Esophagus (tissue), 2 donors: ENCODE data around the gene RGPD6. TPM values are rescaled to one million over a fixed set of nuclear protein-coding genes. Genes with fewer than 3 reads are reported as not detected.
"Not testable (repeated sequence)": the region's sequence is repeated elsewhere in the genome, so short reads cannot be mapped to it uniquely, and the experiment has no call there.

Experiments used
- H3K27ac ChIP-seq, 2 donors: one replicate each; pipeline ENCODE4 v1.5.1; 2013; ENCODE audit warnings: low read depth in 2 of 2, mild to moderate bottlenecking in 2 of 2, inconsistent platforms in 1 of 2, low read length in 1 of 2, moderate library complexity in 1 of 2
- H3K27me3 ChIP-seq, 2 donors: one replicate each; pipeline ENCODE4 v1.6.1; 2013; ENCODE audit warnings: low read length in 2 of 2, control low read depth in 1 of 2, mild to moderate bottlenecking in 1 of 2; ENCODE audit not compliant: insufficient read depth in 2 of 2, control insufficient read depth in 1 of 2
- H3K36me3 ChIP-seq, 2 donors: one replicate each; pipeline ENCODE4 v1.6.1; 2013; ENCODE audit warnings: low read length in 1 of 2; ENCODE audit not compliant: control insufficient read depth in 2 of 2, insufficient read depth in 2 of 2
- H3K4me1 ChIP-seq, 2 donors: one replicate each; pipeline ENCODE4 v1.6.1; 2013; ENCODE audit warnings: low read length in 1 of 2; ENCODE audit not compliant: control insufficient read depth in 2 of 2, insufficient read depth in 2 of 2
- H3K4me3 ChIP-seq, 2 donors: one replicate each; pipeline ENCODE4 v1.5.1; 2013; ENCODE audit warnings: low read length in 2 of 2, mild to moderate bottlenecking in 2 of 2, low read depth in 1 of 2, moderate library complexity in 1 of 2
- H3K9me3 ChIP-seq, 2 donors: one replicate each; pipeline ENCODE4 v1.6.1; 2013; ENCODE audit warnings: mild to moderate bottlenecking in 2 of 2, low read depth in 1 of 2, low read length in 1 of 2, moderate library complexity in 1 of 2; ENCODE audit not compliant: control insufficient read depth in 2 of 2, insufficient read depth in 1 of 2
- WGBS, 2 donors: extraction: QIAGEN DNeasy Blood & Tissue Kit; methylation state at CpG; one replicate each; pipeline ENCODE4 v1.1.7; 2013; 5-methylcytosine and 5-hydroxymethylcytosine counted together
- polyA plus RNA-seq, 2 donors: library from polyadenylated mRNA; stranded (reverse); fragments of 200-250 nt; gene quantifications; one replicate each; pipeline ENCODE4 v1.2.3, GENCODE V29; 2013
- donor health status: healthy with polysubstance abuse.
- donor health status: Bipolar disorder and iron deficiency.

RGPD6 gene
- polyA plus RNA-seq, 2 donors = 4.6 to 9.1 TPM

DNA sequence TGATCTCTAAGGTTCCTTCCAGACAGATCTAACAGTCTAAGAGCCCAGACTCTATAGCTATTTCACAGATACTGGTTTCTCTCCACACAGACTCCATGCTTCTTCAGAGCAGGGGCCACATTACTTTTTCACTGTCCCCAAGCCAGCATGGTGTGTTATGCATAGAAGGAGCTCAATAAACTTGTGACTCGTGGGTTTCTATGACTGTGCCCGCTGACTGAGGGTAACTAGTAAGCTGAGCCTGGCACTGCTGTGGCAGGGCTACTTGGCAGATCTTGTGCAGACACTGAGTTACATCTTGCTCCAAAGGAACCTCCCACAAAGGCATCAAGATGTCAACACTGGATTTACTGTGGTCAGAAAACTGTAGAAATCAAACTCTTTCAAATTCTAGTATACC, 15.0 kb upstream of the RGPD6 start:
- not testable (repeated sequence) for H3K9me3 ChIP-seq, H3K4me1 ChIP-seq, H3K4me3 ChIP-seq, H3K36me3 ChIP-seq, H3K27me3 ChIP-seq, H3K27ac ChIP-seq
- WGBS, 2 donors = no CpG with 5 or more reads among the region's 2 CpGs

DNA sequence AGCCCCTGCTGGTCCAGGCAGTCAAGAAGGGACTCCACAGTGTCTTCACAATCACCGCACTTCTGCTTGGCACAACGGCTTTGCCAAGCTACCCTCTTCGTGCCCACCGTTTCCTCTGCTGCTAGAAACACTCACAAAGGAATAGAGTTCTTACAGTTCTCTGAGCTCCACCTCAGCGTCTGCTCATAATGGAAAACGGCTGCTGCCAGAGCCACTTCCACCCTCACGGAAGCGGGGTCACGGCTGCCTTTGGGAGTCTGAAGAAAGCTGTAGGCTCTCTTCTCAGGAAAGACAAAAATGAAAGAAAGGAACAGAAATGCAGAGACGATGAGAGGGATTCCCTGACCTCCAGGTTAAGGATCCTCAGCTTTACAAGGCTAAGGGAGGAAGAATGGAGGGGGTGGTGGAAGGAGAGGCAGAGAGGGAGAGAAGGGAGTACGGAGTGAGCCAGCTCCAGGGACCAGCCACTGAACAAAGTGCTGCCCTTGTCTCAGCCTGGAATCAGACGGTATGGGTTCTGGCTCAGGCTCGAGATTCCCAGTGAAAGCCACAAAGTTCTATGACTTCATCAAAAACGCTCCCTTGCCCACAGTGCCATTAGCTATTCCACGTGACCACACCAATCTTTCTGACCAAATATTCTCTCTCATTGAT, 12.8 kb upstream of the RGPD6 start:
- not testable (repeated sequence) for H3K36me3 ChIP-seq, H3K27ac ChIP-seq, H3K9me3 ChIP-seq, H3K27me3 ChIP-seq, H3K4me1 ChIP-seq, H3K4me3 ChIP-seq
- no CpG with 5 or more reads among the region's 15 CpGs for WGBS, 2 donors

DNA sequence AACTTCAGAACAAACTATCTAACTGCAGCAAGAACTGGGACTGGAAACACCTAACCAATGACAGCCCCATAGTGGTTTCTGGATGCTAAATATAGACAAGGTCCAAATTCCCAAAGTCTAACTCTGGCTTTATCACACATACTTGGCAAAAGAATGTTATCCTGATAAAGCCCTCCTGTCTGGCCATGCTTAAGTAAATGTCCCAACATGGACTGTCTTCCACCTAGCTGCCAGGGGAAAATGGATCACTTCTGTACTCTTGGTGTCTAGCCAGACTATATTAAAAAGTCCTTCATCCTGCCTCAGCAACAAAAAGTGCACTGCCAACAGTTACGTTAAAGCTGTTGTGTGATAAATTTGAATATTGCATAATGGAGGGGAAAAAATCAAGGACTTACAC, 11.5 kb upstream of the RGPD6 start:
- H3K9me3 ChIP-seq, H3K4me1 ChIP-seq, H3K4me3 ChIP-seq, H3K36me3 ChIP-seq, H3K27me3 ChIP-seq, H3K27ac ChIP-seq: not testable (repeated sequence)
- WGBS, 2 donors = no CpG with 5 or more reads among the region's 1 CpG

DNA sequence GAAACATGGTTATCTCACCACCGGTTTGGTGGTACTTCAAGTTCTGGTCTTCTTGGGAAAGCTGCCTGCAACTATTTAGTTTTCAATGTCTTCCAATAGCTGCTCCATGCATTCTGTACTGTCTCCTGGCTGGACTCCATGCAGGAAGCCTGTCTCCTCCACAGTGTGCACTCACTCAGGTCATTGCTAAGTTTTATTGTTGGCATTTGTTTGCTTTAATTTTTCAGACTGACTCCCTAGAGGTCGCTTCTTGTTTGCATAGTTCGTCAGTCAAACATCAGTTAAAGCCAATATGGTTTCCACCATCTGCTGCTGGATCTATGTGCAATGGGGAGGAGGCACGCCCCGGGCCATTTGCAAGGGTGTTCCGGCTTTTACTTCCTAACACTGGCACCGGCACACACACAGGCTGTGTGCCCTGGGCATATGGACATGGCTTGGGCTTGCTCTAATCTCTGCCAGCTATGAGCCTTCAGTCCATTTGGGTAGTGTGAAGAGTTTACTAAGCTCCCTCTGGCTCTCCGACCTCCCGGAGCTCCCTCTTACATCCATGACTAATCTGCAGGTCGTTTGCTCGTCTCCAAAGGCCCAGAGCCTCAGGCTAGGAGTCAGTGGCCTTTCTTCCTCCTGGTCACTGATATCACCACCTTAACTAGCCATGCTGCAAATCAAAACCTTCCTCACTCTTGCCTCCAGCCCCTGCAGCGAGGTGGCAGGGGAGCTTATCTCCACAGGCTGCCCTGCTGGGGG, 2.4 kb upstream of the RGPD6 start:
- H3K9me3 ChIP-seq, H3K4me3 ChIP-seq, H3K27me3 ChIP-seq, H3K36me3 ChIP-seq, H3K4me1 ChIP-seq, H3K27ac ChIP-seq: not testable (repeated sequence)
- WGBS, 2 donors = no CpG with 5 or more reads among the region's 12 CpGs

DNA sequence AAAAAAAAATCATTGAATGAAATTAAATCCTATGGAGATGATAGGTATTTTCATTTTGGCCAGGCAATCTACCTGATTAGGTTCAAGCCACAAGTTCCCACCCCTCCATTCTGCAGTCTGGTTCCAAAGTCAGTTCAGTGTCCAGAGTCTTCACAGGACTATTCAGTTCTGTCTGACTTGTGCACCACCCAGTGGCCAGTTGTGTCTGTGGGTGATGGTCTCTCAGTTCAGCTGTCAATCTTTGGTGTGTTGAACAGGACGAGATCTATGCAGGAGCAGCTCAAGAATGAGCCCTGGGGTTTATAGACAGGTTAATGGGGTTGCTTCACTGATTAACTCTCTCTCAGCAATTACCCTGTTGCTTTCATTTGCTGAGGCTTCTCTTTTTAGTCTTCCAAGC, 1.4 kb upstream of the RGPD6 start:
- not testable (repeated sequence) for H3K27ac ChIP-seq, H3K27me3 ChIP-seq, H3K4me3 ChIP-seq, H3K36me3 ChIP-seq, H3K4me1 ChIP-seq, H3K9me3 ChIP-seq
- WGBS, 2 donors = no CpG with 5 or more reads among the region's 1 CpG

DNA sequence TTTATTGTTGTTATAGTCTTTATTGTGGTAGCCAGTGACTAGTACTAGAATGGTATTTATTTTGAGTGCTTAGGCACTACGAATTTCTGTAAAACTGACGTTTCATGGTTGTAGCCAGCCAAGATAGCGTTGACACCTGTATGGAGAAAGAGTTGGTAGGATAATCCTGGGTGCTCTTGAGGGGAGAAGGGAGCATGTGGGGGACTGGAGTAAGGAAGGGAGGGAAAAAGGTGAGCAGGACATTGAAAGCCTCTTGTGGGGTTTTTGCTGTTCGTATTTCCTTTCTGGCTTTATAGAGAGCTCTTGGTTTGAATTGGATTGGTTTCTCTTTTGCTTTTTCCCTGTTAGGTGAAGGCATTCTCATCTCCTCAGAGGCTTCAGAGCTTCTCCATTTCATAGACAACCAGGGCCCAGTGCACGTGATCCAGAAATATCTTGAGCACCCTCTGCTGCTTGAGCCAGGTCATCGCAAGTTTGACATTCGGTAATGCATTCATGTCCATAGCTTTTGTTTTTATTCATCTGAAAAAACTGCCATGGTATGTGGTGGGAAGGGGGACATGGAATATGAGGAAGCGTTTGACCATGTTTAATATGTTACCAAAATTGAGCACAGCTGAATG, 77.2 kb downstream of the RGPD6 start:
- WGBS, 2 donors = no CpG with 5 or more reads among the region's 8 CpGs
- not testable (repeated sequence) for H3K4me3 ChIP-seq, H3K36me3 ChIP-seq, H3K9me3 ChIP-seq, H3K27ac ChIP-seq, H3K4me1 ChIP-seq, H3K27me3 ChIP-seq

DNA sequence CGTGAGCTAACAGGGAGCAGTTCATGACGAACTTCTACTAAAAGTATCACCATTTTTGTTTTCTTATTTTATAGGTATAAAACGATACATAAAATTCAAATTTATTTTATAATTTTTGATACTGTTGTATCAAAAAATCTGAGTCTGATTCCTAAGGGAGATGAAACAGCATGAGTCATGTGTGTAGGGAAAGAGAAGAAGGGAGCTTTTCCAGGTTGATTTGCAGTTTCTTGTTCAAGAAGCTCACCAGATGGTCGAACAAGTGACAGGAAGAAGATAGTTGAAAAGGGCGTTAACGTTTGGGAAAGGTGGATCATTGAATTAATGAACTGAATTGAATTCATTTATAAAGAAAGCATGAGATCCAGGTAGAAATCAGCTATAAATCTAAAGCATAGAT, 81.0 kb downstream of the RGPD6 start:
- H3K9me3 ChIP-seq, H3K27ac ChIP-seq, H3K4me1 ChIP-seq, H3K27me3 ChIP-seq, H3K36me3 ChIP-seq, H3K4me3 ChIP-seq: not testable (repeated sequence)
- WGBS, 2 donors = no CpG with 5 or more reads among the region's 6 CpGs

DNA sequence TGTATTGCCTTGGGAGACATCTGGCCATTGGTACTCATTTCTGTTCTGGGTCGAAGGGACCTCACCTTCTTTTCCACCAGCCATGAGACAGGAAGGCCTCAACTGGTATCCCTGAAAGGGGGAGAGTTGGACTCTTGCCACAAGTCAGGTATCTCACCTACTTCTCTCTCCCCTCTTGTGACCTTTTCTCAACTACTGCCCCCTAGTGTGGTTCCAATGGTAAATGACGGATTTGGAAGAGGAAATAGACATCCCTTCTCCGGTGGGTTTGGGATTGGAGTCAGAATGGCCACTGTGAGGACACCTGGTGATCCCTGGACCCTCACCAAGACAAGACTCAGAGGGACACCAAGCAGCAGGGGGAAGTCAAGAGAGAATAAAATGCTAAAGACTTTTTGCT, 82.5 kb downstream of the RGPD6 start:
- not testable (repeated sequence) for H3K4me1 ChIP-seq

DNA sequence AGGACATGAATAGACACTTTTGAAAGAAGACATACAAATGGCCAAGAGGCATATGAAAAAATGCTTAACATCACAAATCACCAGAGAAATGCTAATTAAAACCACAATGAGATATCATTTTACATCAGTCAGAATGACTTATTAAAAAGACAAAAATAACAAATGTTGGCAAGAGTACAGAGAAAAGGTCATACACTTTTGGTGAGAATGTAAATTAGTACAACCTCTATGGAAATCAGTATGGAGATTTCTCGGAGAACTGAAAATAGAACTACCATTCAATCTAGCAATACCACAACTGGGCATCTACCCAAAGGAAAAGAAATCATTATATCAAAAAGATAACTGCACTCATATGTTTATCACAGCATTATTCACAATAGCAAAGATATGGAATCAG, 88.0 kb downstream of the RGPD6 start:
- not testable (repeated sequence) for H3K4me1 ChIP-seq, H3K27me3 ChIP-seq, H3K36me3 ChIP-seq, H3K9me3 ChIP-seq, H3K27ac ChIP-seq, H3K4me3 ChIP-seq
- no CpG with 5 or more reads among the region's 1 CpG for WGBS, 2 donors

More for the DNA sequence above, 82.5 kb downstream of the RGPD6 start:
- not testable (repeated sequence) for H3K9me3 ChIP-seq, H3K27ac ChIP-seq, H3K36me3 ChIP-seq, H3K27me3 ChIP-seq, H3K4me3 ChIP-seq
- no CpG with 5 or more reads among the region's 3 CpGs for WGBS, 2 donors

DNA sequence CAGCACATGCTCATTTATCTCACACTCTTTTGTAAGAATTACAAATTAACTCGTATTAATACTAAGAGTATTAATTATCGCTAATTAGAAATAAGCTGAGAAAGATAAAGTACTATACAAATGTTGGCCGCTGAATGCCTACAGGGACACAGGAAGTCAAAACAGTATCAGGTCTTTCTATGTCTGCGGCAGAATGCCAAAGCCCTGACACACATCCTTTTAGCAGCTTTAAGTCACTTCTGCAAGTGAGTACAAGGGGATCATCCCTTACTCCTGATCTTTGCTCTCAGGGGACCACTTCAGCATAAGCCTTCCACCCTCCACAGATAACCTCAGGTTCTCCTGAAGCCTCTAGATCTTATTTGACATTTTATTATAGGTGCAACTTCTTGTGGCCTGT, 94.3 kb downstream of the RGPD6 start:
- H3K4me3 ChIP-seq, H3K36me3 ChIP-seq, H3K9me3 ChIP-seq, H3K27me3 ChIP-seq, H3K27ac ChIP-seq, H3K4me1 ChIP-seq: not testable (repeated sequence)
- no CpG with 5 or more reads among the region's 4 CpGs for WGBS, 2 donors
